Activated CD4-positive, CD25-positive, alpha-beta regulatory T cell (primary cell): ENCODE measurements around the gene NUP210.

ENCODE experiments used
- DNase-seq, 4 experiments: peaks; one replicate each; lab custom pipeline; 2025; lab: John Stamatoyannopoulos, UW

Gene NUP210

DNA sequence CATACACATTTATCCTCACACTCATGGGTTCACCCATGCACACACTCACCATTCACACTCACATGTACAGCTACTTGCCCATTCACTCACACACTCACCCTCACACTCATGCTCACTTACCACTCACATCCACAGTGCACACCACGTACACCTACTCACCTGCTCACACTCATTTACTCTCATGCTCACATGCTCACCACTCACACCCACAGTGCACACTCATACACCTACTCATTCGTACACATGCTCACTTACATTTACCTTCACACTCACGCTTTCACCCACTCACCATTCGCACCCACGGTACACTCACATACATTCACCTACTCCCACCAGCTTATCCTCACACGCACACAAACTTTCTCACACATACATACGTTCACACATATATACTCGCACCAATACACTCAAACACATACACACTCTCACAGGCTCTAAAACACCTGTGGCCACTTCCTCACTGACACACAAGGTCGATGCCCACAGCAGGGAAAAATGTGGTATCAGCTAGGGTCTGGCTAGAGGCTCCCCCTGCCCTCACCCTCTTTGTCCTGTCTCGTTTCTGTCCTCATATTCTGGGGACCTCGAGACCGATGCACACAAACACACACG lies 46.0 kb downstream of the NUP210 start:
- no peak for DNase-seq

DNA sequence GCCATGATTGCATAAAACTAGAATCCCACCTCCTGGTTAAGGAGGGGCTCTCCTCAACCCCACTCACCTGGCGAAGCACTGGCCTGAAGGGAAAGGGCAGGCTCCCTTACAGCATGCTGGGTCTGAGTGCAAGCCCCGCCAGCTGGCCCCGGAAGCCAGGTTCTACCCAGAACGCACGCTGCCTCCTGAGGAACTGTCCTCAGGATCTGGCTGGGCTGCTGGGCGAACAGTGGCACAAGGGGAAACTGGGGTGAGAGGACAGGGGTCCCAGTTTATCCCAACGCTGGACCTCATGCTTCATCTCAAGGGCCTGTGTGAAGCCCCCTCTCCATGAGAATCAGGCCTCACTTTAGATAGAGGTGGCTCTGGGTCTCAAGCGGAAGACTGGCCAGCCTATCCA lies 47.5 kb downstream of the NUP210 start:
- no peak for DNase-seq

DNA sequence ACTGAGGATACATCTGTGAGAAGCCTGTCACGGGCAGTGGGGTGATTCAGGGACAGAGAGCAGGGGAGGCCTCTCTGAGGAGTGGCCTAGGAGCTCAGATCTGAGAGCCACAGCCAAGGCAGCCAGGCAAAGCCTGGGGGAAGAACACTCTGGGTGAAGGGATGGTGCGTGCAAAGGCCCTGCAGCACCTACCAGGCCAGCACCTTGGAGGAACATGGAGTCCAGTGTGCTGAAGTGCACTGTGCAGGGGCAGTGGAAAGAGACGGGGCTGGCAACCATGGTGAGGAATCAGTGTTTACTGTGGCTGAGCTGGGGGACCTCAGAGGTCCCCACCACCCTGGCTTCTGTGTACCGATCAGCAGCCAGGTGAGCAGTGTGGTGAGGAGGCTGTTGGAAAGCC lies 48.0 kb downstream of the NUP210 start:
- no peak for DNase-seq

DNA sequence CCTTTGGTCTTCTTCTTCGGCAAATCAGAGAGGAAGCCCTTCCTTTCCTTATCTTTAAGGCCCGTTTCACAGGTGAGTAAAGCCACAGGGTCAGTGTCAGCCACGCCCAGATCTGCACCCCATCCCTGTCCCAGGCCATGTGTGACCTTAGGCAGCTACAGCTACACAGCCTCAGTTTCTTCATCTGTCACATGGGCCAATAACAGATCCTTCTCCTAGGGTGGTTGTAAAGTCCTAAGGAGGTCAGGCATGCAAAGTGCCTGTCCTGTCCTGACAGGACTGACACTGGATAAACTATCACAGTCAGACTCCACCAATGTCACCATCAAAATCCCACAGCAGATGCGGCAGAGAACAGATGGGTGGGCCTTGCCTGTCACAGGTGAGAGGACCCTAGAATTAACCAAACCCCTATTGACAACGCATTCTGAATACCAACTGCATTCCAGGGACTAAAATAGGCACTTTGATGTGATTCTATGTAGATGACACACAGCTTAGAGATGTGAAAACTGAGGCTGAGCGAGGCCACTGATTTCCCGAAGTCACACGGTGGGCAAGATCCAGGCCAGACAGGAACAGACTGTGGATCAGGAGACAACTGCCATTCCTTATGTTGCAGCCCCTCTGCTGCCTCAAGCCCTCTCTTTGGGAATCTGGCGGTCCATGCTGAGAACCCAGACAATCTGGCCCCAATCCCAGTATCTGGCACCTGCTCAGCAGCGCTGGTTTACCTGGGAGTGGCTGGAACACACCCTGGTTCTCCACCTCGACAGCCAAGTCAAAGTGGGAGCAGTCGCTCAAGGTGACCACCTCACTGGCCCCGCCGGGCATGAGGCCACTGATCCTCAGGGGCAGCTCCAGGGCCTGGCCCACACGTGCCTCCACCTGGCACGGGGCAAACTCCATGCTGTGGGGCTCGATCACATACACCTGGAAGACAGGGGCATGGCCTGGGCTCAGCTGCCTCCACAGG lies 48.7 kb downstream of the NUP210 start:
- no peak for DNase-seq

- DNase-seq: no peak
These were observed 49.5 kb downstream of the NUP210 start for GRCh38 chr3:13370609-13371008.

DNA sequence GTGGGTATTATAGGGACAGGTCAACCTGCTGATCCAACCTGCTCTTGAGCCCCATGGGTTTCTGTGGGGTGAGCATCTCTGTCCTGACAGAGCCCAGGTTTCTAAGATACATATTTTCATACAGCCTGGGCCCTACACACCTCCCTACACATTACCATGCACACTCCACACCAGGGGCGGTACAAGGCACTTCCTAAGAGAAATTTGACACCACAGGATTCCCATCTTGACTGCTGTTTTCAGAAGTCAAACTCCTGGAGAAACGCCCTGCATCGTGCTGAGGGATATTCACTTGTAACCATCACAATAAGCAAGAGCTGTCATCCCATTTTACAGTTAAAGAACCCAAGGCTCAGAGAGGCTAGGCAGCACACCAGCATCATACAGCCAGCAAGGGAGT lies 50.1 kb downstream of the NUP210 start:
- DNase-seq: no peak

- DNase-seq: no peak
These were observed 51.3 kb downstream of the NUP210 start for GRCh38 chr3:13368834-13369233.

DNA sequence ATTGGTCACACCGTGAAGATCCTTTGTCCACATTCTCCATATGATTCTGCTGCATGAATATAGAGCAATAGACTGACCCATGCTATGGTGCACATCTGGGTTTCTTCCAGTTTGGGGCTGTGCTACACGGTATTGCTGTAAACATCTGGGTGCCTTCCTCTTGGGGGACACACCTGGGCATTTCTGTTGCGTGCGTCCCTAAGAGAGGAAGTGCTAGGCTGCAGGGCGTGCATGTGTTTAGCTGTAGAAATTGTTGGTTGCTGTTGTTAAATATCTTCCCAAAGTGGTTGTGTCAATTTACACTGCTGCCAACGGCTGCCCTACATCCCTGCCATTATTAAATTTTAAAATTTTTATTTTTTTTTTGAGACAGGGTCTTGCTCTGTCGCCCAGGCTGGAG lies 52.4 kb downstream of the NUP210 start:
- DNase-seq: no peak

GRCh38 chr3:13365390-13366379 lies 54.4 kb downstream of the NUP210 start:
- no peak for DNase-seq

GRCh38 chr3:13364602-13365271 lies 55.4 kb downstream of the NUP210 start:
- no peak for DNase-seq

GRCh38 chr3:13362551-13362950 lies 57.6 kb downstream of the NUP210 start:
- DNase-seq: no peak

- no peak for DNase-seq
These were observed 60.2 kb downstream of the NUP210 start for GRCh38 chr3:13359916-13360315.

- no peak for DNase-seq
These were observed 61.5 kb downstream of the NUP210 start for GRCh38 chr3:13358643-13359042.

- DNase-seq: no peak
These were observed 62.1 kb downstream of the NUP210 start for GRCh38 chr3:13358051-13358450.

GRCh38 chr3:13357074-13357473 lies 63.0 kb downstream of the NUP210 start:
- DNase-seq: no peak

- no peak for DNase-seq
These were observed 66.1 kb downstream of the NUP210 start for GRCh38 chr3:13353936-13354542.

GRCh38 chr3:13353506-13353905 lies 66.6 kb downstream of the NUP210 start:
- no peak for DNase-seq

- DNase-seq: peak in 1 of 4 experiments; percentile 9
These were observed 67.4 kb downstream of the NUP210 start for GRCh38 chr3:13352621-13353131.

GRCh38 chr3:13349823-13350222 lies 70.3 kb downstream of the NUP210 start:
- DNase-seq: no peak

GRCh38 chr3:13348661-13349396 lies 71.3 kb downstream of the NUP210 start:
- no peak for DNase-seq
